Transverse colon (tissue), 4 donors: ENCODE measurements around the gene BICD1. TPM values are rescaled to one million over a fixed set of nuclear protein-coding genes. Genes with fewer than 3 reads are reported as not detected.
A peak's percentile ranks its signal among the peaks of the same experiment; 100 is the strongest.

Experiments used
- DNase-seq: peaks from one replicate; pipeline ENCODE4 v3.0.0-alpha.2; 2019
- H3K27ac ChIP-seq, 4 donors: fragments of 200-600 bp; sonication (generic); 2 replicates each; pipeline ENCODE4 v1.5.1; 2016 to 2018; ENCODE audit warnings: inconsistent platforms in 4 of 4
- H3K27me3 ChIP-seq: fragments of 200-600 bp; sonication (generic); 2 replicates; pipeline ENCODE4 v1.5.1; 2017; ENCODE audit warnings: inconsistent platforms
- H3K36me3 ChIP-seq, 4 donors: fragments of 200-600 bp; sonication (generic); 2 replicates each; pipeline ENCODE4 v1.5.1; 2017 to 2019; ENCODE audit warnings: inconsistent platforms in 4 of 4
- H3K4me1 ChIP-seq, 4 donors: fragments of 200-600 bp; sonication (generic); 2 replicates each; pipeline ENCODE4 v1.5.1; 2017 to 2020; ENCODE audit warnings: inconsistent platforms in 4 of 4
- H3K4me3 ChIP-seq, 4 donors: fragments of 200-600 bp; sonication (generic); 1 replicate in 1 of 4; 2 replicates in 3 of 4; pipeline versions ENCODE4 v1.5.1 to v1.6.1; 2017 to 2019; ENCODE audit warnings: inconsistent platforms in 4 of 4
- H3K9me3 ChIP-seq, 2 donors: fragments of 200-600 bp; sonication (generic); 2 replicates each; pipeline ENCODE4 v1.5.1; 2017 to 2019; ENCODE audit warnings: inconsistent platforms in 2 of 2
- EP300 ChIP-seq: sonication (generic); formaldehyde crosslinking; IDR thresholded peaks from one replicate; pipeline ENCODE4 v1.6.1; 2017; ENCODE audit warnings: antibody characterized with exemption, low read depth
- POLR2A ChIP-seq: fragments of 450-650 bp; IDR thresholded peaks from one replicate; pipeline ENCODE4 v1.6.1; 2016; ENCODE audit warnings: antibody characterized with exemption, mild to moderate bottlenecking, moderate library complexity
- POLR2AphosphoS5 ChIP-seq, 3 donors: sonication (generic); formaldehyde crosslinking; IDR thresholded peaks; one replicate each; pipeline ENCODE4 v1.6.1; 2016; ENCODE audit warnings: antibody characterized with exemption in 3 of 3
- WGBS, 2 donors: methylation state at CpG; one replicate each; pipeline ENCODE4 v1.1.5; 2018; ENCODE audit warnings: low coverage in 1 of 2; 5-methylcytosine and 5-hydroxymethylcytosine counted together
- in situ Hi-C, 4 donors: fragments of 200-750 bp; cut with MboI; loops; one replicate each; pipeline versions ENCODE4 v1.15.0 to v1.15.1; 2017; ENCODE audit warnings: low sequenced_read_pairs in 3 of 4, low pct_ligation_motif_present in 1 of 4, low pct_unique_long_range_greater_than_20kb in 1 of 4
- intact Hi-C: fragments of 100-400 bp; cut with DNase I; formaldehyde crosslinking; loops from one replicate; pipeline ENCODE4 v1.15.1; 2023; ENCODE audit warnings: low total_unique reads
- total RNA-seq, 4 donors: library from RNA; depleted of rRNA; stranded (reverse); fragments of >200 nt; gene quantifications; one replicate each; pipeline ENCODE4 v1.1.0, GENCODE V29; 2016
- TF ChIP-seq, protein P1 (sequence below), 5 experiments: fragments of 200-600 bp in 3 of 5; fragments of 450-650 bp in 2 of 5; sonication (generic) in 3 of 5; IDR thresholded peaks; 1 replicate in 2 of 5; 2 replicates in 3 of 5; pipeline ENCODE4 v1.5.1; 2016 to 2017; ENCODE audit warnings: antibody characterized with exemption in 5 of 5, inconsistent platforms in 3 of 5, mild to moderate bottlenecking in 2 of 5, moderate library complexity in 1 of 5

BICD1 gene
- total RNA-seq, 4 donors from 2014 or later, result 0.75 to 27.7 (median 5.2) TPM

DNA sequence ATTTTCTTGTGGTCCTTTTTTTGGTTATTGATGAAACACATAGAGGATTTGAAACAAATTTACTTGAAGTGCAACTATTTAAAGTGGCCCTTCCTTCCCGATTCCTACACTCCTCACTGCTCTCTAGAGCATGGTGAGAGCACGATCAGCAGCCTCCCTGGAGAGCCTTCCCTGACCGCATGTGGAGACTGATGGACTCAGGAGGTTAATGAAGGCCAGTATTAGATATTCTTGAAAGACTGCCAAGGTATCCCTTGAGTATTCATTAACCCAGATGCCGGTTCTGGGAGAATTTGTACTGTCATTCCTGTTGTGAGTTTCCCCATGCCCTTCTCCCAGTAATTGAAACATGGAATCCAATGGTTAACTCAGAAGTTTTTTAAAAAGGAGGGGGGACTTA lies 189.9 kb downstream of the BICD1 start:
- H3K4me3 ChIP-seq, result no peak overlapping the region
- H3K27me3 ChIP-seq, result no peaks in the 10 kb centered on the region
- in situ Hi-C loops (no loop called here), intact Hi-C loops (no loop called here)
- H3K36me3 ChIP-seq, result no peaks in the 10 kb centered on the region
- no peak for TF ChIP-seq POLR2A
- no peak for TF ChIP-seq POLR2AphosphoS5 (IDR thresholded peaks at IDR 0.05)
- TF ChIP-seq EP300, result no peak
- TF ChIP-seq, protein P1, sequence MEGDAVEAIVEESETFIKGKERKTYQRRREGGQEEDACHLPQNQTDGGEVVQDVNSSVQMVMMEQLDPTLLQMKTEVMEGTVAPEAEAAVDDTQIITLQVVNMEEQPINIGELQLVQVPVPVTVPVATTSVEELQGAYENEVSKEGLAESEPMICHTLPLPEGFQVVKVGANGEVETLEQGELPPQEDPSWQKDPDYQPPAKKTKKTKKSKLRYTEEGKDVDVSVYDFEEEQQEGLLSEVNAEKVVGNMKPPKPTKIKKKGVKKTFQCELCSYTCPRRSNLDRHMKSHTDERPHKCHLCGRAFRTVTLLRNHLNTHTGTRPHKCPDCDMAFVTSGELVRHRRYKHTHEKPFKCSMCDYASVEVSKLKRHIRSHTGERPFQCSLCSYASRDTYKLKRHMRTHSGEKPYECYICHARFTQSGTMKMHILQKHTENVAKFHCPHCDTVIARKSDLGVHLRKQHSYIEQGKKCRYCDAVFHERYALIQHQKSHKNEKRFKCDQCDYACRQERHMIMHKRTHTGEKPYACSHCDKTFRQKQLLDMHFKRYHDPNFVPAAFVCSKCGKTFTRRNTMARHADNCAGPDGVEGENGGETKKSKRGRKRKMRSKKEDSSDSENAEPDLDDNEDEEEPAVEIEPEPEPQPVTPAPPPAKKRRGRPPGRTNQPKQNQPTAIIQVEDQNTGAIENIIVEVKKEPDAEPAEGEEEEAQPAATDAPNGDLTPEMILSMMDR (IDR thresholded peaks at IDR 0.05), result no peak
- no peak for DNase-seq
- WGBS, 2 donors, result 20 to 78% methylated on average over 1 to 4 of the region's 4 CpGs
- H3K9me3 ChIP-seq, result no peaks in the 10 kb centered on the region
- peaks cover 0 to 4% (median 0%) of the 10 kb centered on the region in 4 donors for H3K4me1 ChIP-seq
- no peak overlapping the region for H3K27ac ChIP-seq

DNA sequence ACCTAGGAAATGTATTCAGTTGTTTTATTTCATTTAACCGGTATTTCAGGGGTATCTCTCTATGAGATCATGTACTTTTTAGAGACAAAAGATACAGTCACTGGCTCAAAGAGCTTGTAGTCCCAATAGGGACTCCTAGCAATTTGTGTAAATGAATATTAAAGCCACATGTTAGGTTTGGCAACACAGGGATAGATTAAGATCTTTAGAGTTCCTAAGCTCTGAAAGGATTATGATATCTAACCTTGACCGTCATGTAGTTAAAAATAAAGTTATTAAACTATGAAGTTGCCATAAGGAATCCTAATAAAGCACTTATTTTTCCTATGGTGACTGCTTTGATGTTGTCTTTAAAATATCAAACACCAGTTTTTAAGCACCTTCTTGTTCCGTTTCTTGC lies 192.3 kb downstream of the BICD1 start:
- no peak for DNase-seq
- in situ Hi-C loops, result no loop called here
- Histone ChIP-seq H3K4me3 (no peak overlapping the region), H3K27me3 (no peaks in the 10 kb centered on the region), H3K4me1 (peaks cover 0 to 3% (median 0%) of the 10 kb centered on the region in 4 donors), H3K9me3 (no peaks in the 10 kb centered on the region), H3K27ac (no peak overlapping the region), H3K36me3 (no peaks in the 10 kb centered on the region)
- TF ChIP-seq POLR2AphosphoS5 (IDR thresholded peaks at IDR 0.05), result no peak
- TF ChIP-seq POLR2A, result no peak
- no peak for TF ChIP-seq EP300
- TF ChIP-seq, protein P1 (IDR thresholded peaks at IDR 0.05), result no peak
- intact Hi-C loops, result no loop called here
- 77 to 89% methylated on average over 3 of the region's 3 CpGs for WGBS, 2 donors

DNA sequence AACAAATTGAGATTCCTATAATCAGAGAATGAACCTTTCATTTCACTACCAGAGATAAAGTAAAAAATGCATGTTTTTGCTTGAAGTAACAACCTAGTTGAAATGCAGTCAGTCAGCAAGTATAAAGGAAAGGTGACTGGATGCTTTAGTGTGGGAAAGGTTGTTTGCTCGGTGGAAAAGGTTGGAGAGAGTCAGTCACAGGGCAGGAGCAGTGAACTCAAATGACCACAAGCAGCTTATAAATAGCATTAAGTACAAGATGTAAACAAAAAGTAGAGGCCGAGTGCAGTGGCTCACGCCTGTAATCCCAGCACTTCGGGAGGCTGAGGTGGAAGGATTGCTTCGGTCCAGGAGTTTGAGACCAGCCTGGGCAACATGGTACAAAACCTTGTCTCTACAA lies 194.6 kb downstream of the BICD1 start:
- WGBS, 2 donors, result 72 to 87% methylated on average over 4 to 5 of the region's 5 CpGs
- in situ Hi-C loops, result loop anchor here (5.0 to 25.0 kb wide), 8 partner anchors 236 to 914 kb away; partner anchors contain the start of gene ETFBKMT (in 3 of the 4)

DNA sequence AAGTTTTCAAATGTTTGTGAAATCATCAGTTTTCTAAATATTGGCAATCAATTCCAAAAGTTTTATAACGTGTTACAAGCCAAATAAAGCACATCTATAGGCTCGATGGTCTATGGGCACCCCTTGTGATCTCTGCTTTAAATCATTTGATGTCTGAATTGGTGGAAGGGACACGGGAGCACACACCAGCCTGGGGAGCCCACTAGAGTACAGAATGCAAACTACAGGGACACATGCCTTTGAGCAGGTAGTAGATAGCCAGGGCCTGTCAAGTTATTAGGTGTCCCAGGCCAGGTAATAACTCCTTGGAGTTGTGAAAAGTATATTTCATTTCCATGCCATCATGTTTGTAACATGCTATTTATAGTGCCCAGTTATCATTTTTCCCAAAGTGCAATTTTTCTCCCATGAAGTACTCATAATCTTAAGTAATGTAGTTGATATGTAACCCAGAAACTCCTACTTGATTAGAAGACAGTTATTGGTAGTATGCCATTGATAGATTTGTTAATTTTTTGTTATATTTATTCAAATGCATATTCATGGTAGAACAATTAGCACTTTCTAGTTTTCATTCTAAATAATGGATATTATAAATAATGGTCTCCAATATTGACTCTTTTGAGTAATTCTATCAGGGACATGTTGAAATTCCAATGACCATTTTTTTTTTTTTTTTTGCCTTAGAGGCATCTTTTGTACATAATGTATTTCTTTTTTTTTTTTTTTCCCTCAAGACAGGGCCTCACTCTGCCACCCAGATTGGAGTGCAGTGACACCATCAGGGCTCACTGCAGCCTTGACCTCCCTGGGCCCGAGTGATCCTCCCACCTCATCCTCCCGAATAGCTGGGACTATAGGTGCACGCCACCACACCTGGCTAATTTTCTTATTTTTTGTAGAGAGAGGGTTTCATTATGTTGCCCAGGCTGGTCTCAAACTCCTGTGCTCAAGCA lies 195.8 kb downstream of the BICD1 start:
- Histone ChIP-seq H3K36me3 (no peaks in the 10 kb centered on the region), H3K4me1 (no peaks in the 10 kb centered on the region), H3K27ac (no peak overlapping the region), H3K4me3 (no peak overlapping the region), H3K27me3 (no peaks in the 10 kb centered on the region), H3K9me3 (no peaks in the 10 kb centered on the region)
- TF ChIP-seq, protein P1 (IDR thresholded peaks at IDR 0.05), result peak in 2 of 5 experiments; percentile 26 to 39
- TF ChIP-seq POLR2AphosphoS5 (IDR thresholded peaks at IDR 0.05) (no peak), EP300 (no peak), POLR2A (no peak)
- peak; percentile 17 for DNase-seq
- WGBS, 2 donors, result 39 to 74% methylated on average over 2 to 6 of the region's 6 CpGs
- in situ Hi-C loops (loop anchor here (5.0 to 25.0 kb wide), 8 partner anchors 238 to 915 kb away; partner anchors contain the start of gene ETFBKMT (in 3 of the 4)), intact Hi-C loops (loop anchor here (10.0 kb wide), 1 partner anchor 648 kb away; the partner anchor contains the start of gene ETFBKMT)

More for the DNA sequence above, 194.6 kb downstream of the BICD1 start:
- no peak overlapping the region for H3K4me3 ChIP-seq
- H3K27ac ChIP-seq, result no peak overlapping the region
- DNase-seq, result no peak
- H3K4me1 ChIP-seq, result no peaks in the 10 kb centered on the region
- no peaks in the 10 kb centered on the region for H3K9me3 ChIP-seq
- no peaks in the 10 kb centered on the region for H3K36me3 ChIP-seq
- intact Hi-C loops, result loop anchor here (10.0 kb wide), 1 partner anchor 646 kb away; the partner anchor contains the start of gene ETFBKMT
- H3K27me3 ChIP-seq, result no peaks in the 10 kb centered on the region
- TF ChIP-seq EP300 (no peak), POLR2AphosphoS5 (IDR thresholded peaks at IDR 0.05) (no peak), POLR2A (no peak)
- TF ChIP-seq, protein P1 (IDR thresholded peaks at IDR 0.05), result no peak
